ENCODE results near the gene CDKL2.
A peak's percentile ranks its signal among the peaks of the same experiment; 100 is the strongest.

Gene CDKL2

GRCh38 chr4:75633846-75634245 lies 3.5 kb upstream of the CDKL2 start:
- Histone ChIP-seq H3K27ac (ENCODE audit: low read depth, low read length, poor library complexity, severe bottlenecking) (no peak overlapping the region), H3K4me1 (ENCODE audit: insufficient read depth, low read length, severe bottlenecking) (peaks cover 18% of the 10 kb centered on the region), H3K79me2 (ENCODE audit: insufficient read depth, low read length) (no peaks in the 10 kb centered on the region), H4K20me1 (ENCODE audit: insufficient read depth, low read length) (no peaks in the 10 kb centered on the region), H3K9me2 (ENCODE audit: low read depth, low read length) (no peaks in the 10 kb centered on the region), H3F3A (ENCODE audit: insufficient read depth, low read length) (no peaks in the 10 kb centered on the region), H3K9me3 (ENCODE audit: low read length) (no peaks in the 10 kb centered on the region), H3K36me3 (ENCODE audit: insufficient read depth, low read length) (no peaks in the 10 kb centered on the region), H2AFZ (ENCODE audit: low read length) (no peak overlapping the region), H3K27me3 (ENCODE audit: insufficient read depth, low read length) (no peaks in the 10 kb centered on the region), H3K4me2 (ENCODE audit: low read length) (no peak overlapping the region), H3K4me3 (ENCODE audit: low read depth, low read length, poor library complexity, severe bottlenecking) (no peak overlapping the region), H3K9ac (ENCODE audit: low read length) (no peak overlapping the region)
- TF ChIP-seq EZH2 (IDR thresholded peaks at IDR 0.05; ENCODE audit: borderline replicate concordance, low read length) (no peak), CTCF (IDR thresholded peaks at IDR 0.05; ENCODE audit: low read length) (no peak)

- Histone ChIP-seq H3F3A (ENCODE audit: insufficient read depth, low read length) (no peaks in the 10 kb centered on the region), H3K9me2 (ENCODE audit: low read depth, low read length) (no peaks in the 10 kb centered on the region), H3K4me2 (ENCODE audit: low read length) (peak overlapping the region; percentile 94), H4K20me1 (ENCODE audit: insufficient read depth, low read length) (no peaks in the 10 kb centered on the region), H3K4me1 (ENCODE audit: insufficient read depth, low read length, severe bottlenecking) (peaks cover 18% of the 10 kb centered on the region), H3K4me3 (ENCODE audit: low read depth, low read length, poor library complexity, severe bottlenecking) (peak overlapping the region; percentile 67), H2AFZ (ENCODE audit: low read length) (peak overlapping the region; percentile 94), H3K9me3 (ENCODE audit: low read length) (no peaks in the 10 kb centered on the region), H3K79me2 (ENCODE audit: insufficient read depth, low read length) (no peaks in the 10 kb centered on the region), H3K9ac (ENCODE audit: low read length) (peak overlapping the region; percentile 63), H3K36me3 (ENCODE audit: insufficient read depth, low read length) (no peaks in the 10 kb centered on the region), H3K27me3 (ENCODE audit: insufficient read depth, low read length) (no peaks in the 10 kb centered on the region), H3K27ac (ENCODE audit: low read depth, low read length, poor library complexity, severe bottlenecking) (no peak overlapping the region)
- no peak for TF ChIP-seq EZH2 (IDR thresholded peaks at IDR 0.05; ENCODE audit: borderline replicate concordance, low read length)
- TF ChIP-seq CTCF (IDR thresholded peaks at IDR 0.05; ENCODE audit: low read length) = no peak
Observed at GRCh38 chr4:75630937-75631329, 605 bp upstream of the CDKL2 start.

- no peaks in the 10 kb centered on the region for H3K9me3 ChIP-seq (ENCODE audit: low read length)
- peaks cover 18% of the 10 kb centered on the region for H3K4me1 ChIP-seq (ENCODE audit: insufficient read depth, low read length, severe bottlenecking)
- no peaks in the 10 kb centered on the region for H3K9me2 ChIP-seq (ENCODE audit: low read depth, low read length)
- no peaks in the 10 kb centered on the region for H3K27me3 ChIP-seq (ENCODE audit: insufficient read depth, low read length)
- no peak overlapping the region for H3K27ac ChIP-seq (ENCODE audit: low read depth, low read length, poor library complexity, severe bottlenecking)
- H3K79me2 ChIP-seq (ENCODE audit: insufficient read depth, low read length) = no peaks in the 10 kb centered on the region
- no peak overlapping the region for H3K9ac ChIP-seq (ENCODE audit: low read length)
- H3K36me3 ChIP-seq (ENCODE audit: insufficient read depth, low read length) = no peaks in the 10 kb centered on the region
- H3K4me3 ChIP-seq (ENCODE audit: low read depth, low read length, poor library complexity, severe bottlenecking) = no peak overlapping the region
- H3K4me2 ChIP-seq (ENCODE audit: low read length) = no peak overlapping the region
- no peak overlapping the region for H2AFZ ChIP-seq (ENCODE audit: low read length)
- H4K20me1 ChIP-seq (ENCODE audit: insufficient read depth, low read length) = no peaks in the 10 kb centered on the region
- TF ChIP-seq CTCF (IDR thresholded peaks at IDR 0.05; ENCODE audit: low read length) = no peak
- no peaks in the 10 kb centered on the region for H3F3A ChIP-seq (ENCODE audit: insufficient read depth, low read length)
Observed at GRCh38 chr4:75629239-75629638, 1.1 kb downstream of the CDKL2 start.
